ENCODE results near the gene MPND.

Gene MPND

GRCh38 chr19:4376671-4376990 is 33.3 kb downstream of the MPND start:
- TF ChIP-seq CTCF (conservative IDR thresholded peaks at IDR 0.05; ENCODE audit: low read length): no peak
- DNase-seq (ENCODE audit: low read depth): no peak
- no peak overlapping the region for H3K4me3 ChIP-seq (ENCODE audit: low read length)

- H3K4me3 ChIP-seq (ENCODE audit: low read length): no peak overlapping the region
- peak; percentile 46 for DNase-seq (ENCODE audit: low read depth)
- no peak for TF ChIP-seq CTCF (conservative IDR thresholded peaks at IDR 0.05; ENCODE audit: low read length)
These were observed 33.8 kb downstream of the MPND start for GRCh38 chr19:4376991-4377781.

- DNase-seq (ENCODE audit: low read depth): no peak
- TF ChIP-seq CTCF (conservative IDR thresholded peaks at IDR 0.05; ENCODE audit: low read length): no peak
- no peak overlapping the region for H3K4me3 ChIP-seq (ENCODE audit: low read length)
These were observed 35.5 kb downstream of the MPND start for GRCh38 chr19:4378886-4379285.

- H3K4me3 ChIP-seq (ENCODE audit: low read length): no peak overlapping the region
- peak; percentile 48 for DNase-seq (ENCODE audit: low read depth)
- no peak for TF ChIP-seq CTCF (conservative IDR thresholded peaks at IDR 0.05; ENCODE audit: low read length)
These were observed 36.3 kb downstream of the MPND start for GRCh38 chr19:4379383-4380253.

- no peak for TF ChIP-seq CTCF (conservative IDR thresholded peaks at IDR 0.05; ENCODE audit: low read length)
- H3K4me3 ChIP-seq (ENCODE audit: low read length): no peak overlapping the region
- peak; percentile 23 for DNase-seq (ENCODE audit: low read depth)
These were observed 36.9 kb downstream of the MPND start for GRCh38 chr19:4380254-4380727.

GRCh38 chr19:4385291-4386040 is 42.1 kb downstream of the MPND start:
- no peak overlapping the region for H3K4me3 ChIP-seq (ENCODE audit: low read length)
- TF ChIP-seq CTCF (conservative IDR thresholded peaks at IDR 0.05; ENCODE audit: low read length): no peak
- DNase-seq (ENCODE audit: low read depth): no peak
